GM19035 (cell line): ENCODE measurements around the gene CRPPA.

Experiments
- ATAC-seq: cut with Tn5 transposase; IDR thresholded peaks from one replicate; pipeline ENCODE4 v1.9.1; 2021; ENCODE audit not compliant: unreplicated experiment

Gene CRPPA

DNA sequence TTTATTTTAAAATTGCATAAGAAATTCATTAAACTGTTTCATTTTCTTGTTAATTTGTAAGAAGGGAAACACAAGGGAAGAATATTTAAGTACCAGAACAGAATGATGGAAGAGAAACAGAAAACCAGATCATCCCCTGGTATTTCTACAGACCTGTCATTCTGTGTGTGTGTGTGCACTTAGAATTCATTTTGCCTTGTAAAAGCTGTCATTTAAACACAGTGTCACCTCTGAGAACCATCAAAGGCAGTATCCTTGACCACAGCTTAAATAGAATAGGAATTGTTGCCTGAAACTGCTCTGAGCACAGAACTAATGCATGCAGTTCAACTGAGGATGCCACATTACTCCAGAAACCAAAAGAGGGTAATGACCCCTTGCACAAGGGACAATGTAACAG lies 6.8 kb upstream of the CRPPA start:
- ATAC-seq = no peak

DNA sequence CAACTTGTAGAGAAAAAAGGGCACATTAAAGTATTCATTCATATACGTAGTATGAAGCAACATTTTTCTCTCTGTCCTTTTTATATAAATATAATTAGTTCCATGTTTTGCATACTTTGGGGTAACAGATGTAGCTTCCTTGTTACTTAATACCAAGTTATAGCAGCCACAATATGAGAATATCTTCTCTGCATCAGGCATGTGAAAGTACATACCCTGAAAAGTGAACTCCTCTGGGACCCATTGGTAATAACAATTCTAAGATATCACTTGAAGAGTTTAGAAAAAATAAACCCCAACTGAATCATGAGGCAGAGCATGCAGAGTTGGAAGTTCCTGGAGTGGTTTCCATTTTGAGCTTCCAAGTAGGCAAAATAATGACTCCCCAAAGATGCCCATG lies 2.4 kb upstream of the CRPPA start:
- no peak for ATAC-seq

DNA sequence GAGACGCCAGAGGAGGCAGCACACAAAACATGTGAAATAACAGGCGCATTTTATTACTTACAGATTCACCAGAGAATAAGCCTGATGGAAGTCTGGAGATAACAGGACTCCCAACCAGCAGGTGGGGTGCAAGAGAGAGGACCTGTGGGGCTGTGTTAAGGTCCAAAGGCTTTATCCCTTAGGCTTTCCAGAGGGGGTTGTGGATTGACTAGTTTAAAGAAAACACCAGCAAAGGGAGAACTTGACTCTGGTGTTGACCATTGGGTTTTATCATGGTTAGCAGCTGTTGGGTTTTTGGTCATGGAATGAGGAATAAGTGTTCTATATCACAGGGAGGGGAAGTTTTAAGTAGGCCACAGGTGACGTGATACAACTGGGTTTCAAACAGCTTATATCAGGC lies 1.6 kb upstream of the CRPPA start:
- no peak for ATAC-seq

DNA sequence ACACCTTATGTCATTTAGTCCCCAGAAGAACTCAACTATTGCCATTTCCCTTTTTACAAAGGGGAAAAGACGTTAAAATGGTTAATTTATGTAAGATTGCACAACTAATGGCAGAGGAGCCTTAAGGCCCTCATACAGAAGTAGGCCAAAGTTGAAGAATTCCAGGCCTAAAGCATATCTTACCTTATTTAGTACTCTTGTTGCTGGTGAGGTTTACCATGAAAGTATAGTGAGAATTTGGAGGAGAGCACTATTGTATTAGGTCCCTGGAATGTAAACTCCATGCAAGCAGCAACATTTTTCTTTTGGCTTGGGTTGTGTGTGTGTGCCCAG lies 731 bp upstream of the CRPPA start:
- ATAC-seq = no peak

DNA sequence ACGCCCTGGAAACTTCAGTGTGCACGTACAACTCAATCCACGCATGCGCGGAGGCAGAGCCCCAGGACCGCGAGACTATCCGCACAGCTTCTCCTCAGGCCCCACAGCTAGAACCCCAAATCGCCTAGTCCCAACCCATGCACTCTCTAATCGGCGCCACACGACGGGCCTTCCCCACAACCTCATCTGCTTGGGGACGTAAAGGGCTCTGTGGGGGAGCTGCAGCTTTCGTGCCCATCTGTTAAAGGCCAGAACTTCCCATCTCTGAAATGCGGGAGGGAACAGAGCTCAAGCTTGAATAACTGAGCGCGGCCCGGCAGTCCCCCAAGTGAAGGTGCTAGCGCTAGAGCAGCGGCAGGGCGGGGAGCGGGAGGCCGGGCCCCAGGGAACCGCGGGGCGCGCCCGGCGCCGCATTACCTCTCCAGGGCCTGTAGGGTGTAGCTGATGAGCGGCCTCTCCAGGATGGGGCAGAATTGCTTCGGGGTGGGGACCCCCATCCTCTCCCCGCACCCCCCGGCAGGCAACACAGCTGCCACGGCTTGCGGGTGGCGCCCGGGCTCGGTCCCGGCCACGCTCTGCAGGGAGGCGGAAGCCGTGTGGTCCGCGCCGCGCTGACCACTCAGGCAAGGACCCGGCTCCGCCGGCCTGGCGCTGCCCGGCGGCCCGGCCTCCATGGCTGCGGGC lies 547 bp downstream of the CRPPA start:
- peak; percentile 83 for ATAC-seq

DNA sequence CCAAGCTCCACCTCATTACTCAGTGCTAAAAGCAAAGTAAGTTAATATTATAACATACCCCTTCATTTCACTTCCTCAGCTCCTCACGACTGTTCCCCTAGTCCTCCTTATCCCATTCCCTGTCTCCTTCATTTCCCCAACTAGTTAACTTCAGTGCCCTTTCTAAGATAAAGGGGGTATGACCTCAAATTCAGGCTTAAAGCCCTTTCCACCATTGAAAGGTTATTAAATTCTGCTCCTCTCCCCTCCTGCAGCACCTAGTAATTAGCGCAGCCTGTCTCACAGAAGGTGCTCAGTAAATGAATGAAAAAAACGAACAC lies 1.0 kb downstream of the CRPPA start:
- ATAC-seq = no peak

DNA sequence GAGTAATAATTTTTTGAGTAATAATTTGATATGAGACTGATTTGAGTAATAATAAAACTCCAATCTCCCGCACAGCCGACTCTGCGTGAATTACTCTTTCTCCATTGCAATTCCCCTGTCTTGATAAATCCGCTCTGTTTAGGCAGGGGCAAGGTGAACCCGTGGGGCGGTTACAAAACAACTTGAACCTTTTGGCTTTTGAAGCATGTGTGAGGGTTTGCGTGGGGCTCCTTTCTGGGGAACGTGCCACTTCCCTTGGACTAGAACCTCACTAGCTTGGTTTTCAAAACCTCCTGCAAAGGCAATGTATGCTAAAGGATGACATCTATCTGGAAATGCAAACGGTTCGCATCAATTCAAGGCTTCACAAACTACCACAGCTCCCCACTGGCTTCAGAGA lies 1.5 kb downstream of the CRPPA start:
- ATAC-seq = no peak

DNA sequence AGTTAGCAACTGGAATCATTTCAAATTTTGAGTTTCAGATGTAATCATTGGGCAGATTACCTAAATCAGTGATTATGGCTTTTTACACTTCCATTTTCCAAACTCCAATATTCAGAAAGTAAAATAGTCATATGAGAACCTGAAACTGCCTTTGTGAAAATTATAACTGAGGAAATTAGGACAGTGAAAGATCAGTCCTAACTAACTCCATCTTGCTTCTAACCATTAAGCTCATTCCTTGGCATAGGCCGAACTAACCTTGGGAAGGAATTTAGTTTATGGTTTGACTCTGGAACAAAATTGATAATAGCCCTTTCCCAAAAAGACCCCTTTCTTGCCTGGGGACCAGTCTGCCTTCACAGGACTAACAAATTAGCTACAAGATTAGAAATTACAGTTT lies 2.2 kb downstream of the CRPPA start:
- no peak for ATAC-seq

DNA sequence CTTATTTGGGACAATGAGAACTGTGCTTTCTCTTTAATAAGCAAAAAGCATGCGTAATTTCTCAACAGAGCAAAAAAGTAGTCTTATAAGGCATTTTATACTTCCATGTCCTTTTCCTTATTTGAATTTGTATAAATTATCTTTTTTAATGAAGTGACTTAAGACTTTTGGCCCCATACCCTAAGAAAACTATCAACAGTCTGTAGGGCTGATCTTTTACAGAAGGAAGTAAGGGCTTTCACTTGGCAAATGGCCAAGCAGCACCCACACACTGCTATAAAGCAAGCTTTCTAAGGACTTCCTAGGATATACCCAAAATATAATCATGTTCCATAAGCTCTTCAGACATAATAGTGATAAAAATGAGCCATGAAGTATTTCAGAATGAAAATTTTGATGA lies 3.4 kb downstream of the CRPPA start:
- ATAC-seq = no peak

DNA sequence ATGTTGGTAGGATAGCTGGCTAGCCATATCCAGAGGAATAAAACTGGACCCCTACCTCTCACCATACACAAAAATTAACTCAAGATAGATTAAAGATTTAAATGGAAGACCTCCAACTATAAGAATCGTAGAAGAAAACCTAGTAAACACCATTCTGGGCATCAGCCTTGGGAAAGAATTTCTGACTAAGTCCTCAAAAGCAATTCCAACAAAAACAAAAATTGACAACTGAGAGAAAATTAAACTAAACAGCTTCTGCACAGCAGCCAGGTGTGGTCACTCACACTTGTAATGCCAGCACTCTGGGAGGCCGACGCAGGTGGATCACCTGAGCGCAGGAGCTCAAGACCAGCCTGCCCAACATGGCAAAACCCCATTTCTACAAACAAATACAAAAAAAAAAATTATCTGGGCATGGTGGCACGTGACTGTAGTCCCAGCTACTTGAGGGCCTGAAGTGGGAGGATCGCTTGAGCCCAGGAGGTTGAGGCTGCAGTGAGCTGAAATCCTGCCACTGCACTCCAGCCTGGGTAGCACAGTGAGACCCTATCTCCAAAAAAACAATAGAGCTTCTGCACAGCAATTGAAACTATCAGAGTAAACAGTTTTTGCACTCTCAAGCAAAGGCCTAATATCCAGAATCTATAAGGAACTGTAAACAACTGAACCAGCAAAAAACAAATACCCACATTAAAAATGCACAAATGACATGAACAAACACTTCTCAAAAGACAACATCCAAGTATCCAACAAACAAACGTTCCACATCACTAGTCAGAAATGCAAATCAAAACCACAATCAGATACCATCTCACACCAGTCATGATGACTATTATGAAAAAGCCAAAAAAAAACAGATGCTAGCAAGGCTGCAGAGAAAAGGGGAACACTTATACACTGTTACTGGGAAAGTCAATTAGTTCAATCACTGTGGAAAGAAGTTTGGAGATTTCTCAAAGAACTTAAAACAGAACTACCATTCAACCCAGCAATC lies 4.8 kb downstream of the CRPPA start:
- ATAC-seq = no peak

DNA sequence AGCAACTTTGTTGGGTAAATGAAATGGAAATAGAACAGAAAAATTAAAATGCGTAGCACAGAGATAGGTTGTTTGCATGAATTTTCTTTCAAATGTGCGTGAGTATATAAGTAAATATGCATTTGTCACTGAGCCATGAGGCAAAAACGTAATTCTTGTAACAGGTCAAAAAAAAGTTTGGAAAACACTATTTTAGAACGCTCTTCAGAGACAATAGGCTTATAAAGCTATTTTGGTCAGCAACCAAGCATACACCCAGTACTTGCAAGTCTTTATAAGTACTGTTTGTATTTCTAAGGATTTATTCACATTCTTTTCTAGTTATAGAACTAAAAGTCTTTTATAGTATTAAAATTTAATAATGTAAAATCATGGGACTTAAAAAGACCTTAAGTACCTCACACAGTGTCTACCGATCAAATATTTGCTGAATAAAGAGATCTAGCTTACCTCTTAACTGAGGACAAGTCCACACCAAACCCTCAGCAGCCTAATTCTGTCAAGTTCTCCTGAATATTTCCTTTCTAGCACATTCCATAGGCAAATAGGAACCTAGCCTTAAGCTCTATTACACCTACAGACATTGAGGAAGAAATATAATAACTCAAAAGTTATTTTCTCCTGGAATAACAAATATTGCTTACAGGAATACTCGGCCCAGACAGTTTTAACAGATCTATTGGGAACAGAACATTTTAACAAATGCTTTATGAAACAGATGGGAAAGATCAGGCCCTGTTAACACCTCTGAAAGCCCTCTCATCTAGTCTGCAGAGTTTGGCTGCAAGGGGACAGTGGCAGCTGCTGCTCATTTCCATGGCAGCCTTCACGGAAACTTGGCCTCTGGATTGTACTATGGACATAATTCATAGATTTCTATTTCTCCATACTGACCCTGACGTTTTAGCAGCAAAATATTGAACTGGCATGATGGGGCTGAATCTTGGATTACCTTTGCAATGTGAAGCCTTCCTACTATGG lies 8.8 kb downstream of the CRPPA start:
- no peak for ATAC-seq

DNA sequence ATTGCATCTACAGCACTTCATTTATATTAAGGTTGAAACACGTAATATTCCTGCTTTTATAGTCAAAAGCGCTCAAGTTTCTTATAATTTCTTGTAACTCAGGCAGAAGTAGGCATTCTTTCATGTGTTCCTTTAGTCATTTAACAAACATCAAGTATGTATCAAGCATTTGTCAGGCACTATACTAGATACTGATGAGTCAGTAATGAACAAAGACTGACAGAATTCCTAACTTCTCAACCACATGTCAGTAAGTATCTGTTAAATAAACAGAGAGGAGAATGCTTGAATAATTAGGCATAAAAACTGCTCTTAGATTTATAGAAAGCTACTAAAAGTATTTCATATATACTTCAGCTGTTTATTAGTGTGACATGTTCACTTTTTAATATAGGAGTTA lies 9.9 kb downstream of the CRPPA start:
- no peak for ATAC-seq

DNA sequence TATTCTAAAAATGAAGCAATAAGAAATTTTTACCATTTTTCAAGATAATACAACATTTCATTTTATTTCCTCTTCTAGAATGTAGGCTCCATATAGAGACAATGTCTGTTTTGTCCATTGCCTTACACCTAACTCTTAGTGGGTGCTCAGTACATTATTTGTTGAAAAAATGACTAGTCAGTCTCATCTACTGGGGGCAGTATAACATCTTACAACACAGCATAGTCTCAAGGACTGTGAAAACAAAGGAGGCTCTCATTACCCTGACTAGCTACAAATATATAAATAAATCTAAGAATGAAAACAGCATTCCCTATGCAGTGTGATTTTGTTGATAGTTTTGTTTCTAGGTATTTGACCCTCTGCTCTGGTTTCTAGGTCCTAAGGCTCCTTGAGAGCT lies 11.6 kb downstream of the CRPPA start:
- ATAC-seq = no peak

DNA sequence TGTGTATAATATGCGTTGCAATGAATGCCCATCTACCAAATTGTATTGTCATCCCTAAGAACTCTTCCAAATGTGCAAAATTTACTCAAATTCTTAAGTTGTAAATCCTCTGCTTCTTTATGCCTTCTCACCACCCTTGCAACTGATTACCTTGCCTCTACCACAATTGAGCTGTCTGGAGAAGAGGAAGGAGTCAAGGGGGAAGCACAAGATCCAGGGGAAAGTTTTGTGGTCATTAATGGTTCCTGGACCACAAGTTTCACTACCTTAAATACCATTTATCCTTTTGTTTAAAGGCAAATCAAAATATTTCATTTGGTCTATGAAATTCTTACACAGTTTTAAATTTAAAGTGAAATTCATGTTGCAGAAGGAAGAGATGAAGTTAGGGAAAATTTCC lies 16.7 kb downstream of the CRPPA start:
- no peak for ATAC-seq

DNA sequence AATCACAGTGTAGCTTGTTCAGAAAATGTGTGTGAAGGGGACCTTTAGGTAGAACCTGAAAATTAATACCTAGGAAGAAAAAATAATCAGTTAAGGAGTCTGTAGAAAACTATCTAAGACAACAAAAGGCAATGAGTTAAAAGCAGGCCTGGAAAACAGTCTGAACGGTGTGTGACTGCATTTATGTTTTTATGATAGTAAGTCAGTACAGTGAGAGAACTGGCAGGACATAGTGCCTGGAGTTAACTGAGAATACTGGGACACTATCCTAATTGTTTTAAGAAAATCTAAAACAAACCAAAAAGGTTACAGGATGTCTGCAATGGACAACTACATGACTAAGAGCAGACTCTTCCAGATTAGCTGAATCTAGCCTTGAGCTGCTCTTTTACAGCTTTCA lies 17.9 kb downstream of the CRPPA start:
- ATAC-seq = no peak

DNA sequence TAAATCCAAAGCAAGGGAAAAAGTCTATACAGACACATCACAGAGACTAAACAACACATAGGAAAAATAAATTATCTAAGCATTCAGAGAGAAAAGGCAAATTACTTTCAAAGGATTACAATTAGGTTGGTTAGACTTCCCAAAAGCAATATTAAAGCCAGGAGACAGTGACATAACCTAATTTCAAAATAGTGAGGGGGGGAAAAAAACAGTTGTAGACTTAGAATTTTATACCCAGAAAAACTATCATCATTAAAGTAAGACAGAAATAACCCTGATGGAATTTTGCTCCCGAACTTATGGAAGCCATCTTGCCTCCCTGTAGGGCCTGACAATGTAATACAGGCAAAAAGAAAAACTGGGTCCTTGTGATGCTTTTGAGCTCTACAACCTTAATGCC lies 18.4 kb downstream of the CRPPA start:
- ATAC-seq = no peak

DNA sequence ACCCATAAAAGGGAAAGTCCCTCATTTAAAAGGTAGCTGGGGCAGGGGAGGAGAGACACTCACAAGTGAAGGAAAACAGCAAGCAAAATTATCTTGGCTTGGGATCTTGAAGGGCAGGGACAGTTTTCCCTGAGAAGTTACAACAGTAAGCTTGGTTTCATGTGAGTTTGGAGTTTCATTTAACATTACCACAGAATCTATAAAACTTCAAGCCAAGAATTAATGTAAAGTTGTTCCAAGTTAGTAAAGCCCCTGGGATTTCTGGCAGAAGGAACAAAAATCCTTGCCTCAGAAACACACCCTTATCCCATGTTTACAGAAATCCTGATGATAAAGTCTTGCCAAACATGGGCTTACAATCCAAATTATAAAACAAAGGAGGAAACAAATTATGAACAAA lies 19.2 kb downstream of the CRPPA start:
- ATAC-seq = no peak

DNA sequence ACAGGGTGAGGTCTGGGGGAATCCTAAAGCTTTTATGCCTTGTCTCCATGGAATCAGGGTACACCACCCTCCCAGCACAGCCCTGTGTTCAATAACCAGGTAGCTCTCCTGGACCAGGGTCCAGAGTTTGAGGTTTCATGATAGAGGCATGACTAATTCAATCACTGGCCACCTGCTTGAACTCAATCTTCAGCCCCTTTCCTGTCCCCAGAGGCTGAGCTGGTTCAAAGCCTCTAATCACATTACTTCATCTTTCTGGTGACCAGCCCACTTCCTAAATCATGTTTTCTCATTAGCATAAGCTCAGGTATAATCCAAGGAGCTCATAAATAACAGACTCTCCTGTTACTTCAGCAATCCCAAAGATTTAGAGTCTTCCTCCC lies 20.5 kb downstream of the CRPPA start:
- ATAC-seq = no peak

DNA sequence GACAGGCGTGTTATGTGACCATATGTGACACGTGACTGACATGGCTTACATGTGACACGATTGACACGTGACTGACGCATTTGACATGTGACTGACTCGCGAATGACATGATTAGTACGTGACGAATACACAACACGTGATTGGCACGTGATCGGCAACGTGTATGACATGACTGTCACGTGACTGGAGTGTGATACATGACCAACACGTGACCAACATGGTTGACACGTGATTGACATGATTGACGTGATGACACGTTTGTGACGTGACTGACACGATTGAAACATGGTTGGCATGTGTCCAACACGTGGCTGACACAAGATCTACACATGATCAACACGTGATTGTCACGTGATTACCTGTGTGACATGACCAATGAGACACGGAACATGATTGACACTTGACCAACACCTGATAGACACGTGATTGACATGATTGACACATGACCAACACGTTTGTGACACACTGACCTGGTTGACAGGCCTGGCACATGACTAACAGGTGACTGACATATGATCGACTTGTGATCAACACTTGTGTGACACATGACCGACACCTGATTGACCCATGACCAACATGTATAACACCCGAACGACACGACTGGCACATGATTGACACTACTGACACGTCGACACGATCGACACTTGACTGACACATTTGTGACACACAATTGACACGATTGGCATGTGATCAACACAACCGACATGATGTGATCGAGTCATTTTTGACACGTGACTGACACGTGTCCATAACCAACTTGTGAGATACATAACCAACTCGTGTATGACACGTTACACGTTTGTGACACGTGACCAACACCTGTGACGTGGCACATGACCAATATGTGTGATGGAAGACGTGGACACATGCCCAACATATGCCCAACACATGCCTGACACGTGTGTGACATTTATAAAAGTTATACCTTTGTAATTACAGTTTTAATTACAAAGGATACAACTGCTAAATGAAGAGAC lies 21.1 kb downstream of the CRPPA start:
- no peak for ATAC-seq

DNA sequence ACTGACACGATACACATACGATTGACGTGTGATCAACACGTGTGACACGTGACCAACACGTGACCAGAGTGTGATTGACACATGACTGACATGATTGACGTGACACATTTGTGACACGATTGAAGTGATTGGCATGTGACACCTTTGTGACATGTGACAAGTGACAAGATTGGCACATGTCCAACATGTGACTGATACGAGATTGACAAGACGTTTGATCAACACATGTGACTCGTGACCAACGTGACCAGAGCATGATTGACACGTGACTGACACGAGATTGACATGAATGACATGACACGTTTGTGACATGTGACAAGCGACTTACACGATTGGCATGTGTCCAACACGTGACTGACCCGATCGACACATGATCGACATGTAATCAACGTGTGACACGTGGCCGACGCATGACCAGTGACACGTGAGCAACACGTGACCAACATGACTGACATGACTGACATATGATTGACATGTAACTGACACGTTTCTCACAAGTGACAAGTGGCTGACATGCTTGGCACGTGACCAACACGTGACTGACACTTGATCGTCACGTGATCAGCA lies 22.0 kb downstream of the CRPPA start:
- no peak for ATAC-seq
